A673 (cell line): Measurements from ENCODE around the gene FARP2.

ENCODE experiments used
- EZH2 ChIP-seq: fragments of 200-600 bp; sonication (generic); IDR thresholded peaks from 2 replicates; pipeline ENCODE4 v1.6.1; 2017; ENCODE audit warnings: borderline replicate concordance, low read depth, mild to moderate bottlenecking, mixed read lengths, antibody characterized with exemption, low read length; ENCODE audit not compliant: poor library complexity, severe bottlenecking
- TF ChIP-seq, protein P1 (sequence below): fragments of 300-800, 200-600 bp; sonication (generic); conservative IDR thresholded peaks from 2 replicates; pipeline ENCODE4 v1.5.1; 2017; ENCODE audit warnings: low read depth, mild to moderate bottlenecking, antibody characterized with exemption, low read length, moderate library complexity, mixed read lengths

- TF ChIP-seq, protein P1, sequence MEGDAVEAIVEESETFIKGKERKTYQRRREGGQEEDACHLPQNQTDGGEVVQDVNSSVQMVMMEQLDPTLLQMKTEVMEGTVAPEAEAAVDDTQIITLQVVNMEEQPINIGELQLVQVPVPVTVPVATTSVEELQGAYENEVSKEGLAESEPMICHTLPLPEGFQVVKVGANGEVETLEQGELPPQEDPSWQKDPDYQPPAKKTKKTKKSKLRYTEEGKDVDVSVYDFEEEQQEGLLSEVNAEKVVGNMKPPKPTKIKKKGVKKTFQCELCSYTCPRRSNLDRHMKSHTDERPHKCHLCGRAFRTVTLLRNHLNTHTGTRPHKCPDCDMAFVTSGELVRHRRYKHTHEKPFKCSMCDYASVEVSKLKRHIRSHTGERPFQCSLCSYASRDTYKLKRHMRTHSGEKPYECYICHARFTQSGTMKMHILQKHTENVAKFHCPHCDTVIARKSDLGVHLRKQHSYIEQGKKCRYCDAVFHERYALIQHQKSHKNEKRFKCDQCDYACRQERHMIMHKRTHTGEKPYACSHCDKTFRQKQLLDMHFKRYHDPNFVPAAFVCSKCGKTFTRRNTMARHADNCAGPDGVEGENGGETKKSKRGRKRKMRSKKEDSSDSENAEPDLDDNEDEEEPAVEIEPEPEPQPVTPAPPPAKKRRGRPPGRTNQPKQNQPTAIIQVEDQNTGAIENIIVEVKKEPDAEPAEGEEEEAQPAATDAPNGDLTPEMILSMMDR, result no peak
- no peak for TF ChIP-seq EZH2
Observed at GRCh38 chr2:241308832-241309500, 47.1 kb upstream of the FARP2 start.
